ENCODE measurements around the gene ILKAP.

Gene ILKAP

GRCh38 chr2:238120463-238121298 is 82.8 kb downstream of the ILKAP start:
- H2AFZ ChIP-seq = no peak overlapping the region
- H3K27ac ChIP-seq = no peak overlapping the region
- no peaks in the 10 kb centered on the region for H3K9me3 ChIP-seq (ENCODE audit: control insufficient read depth, low read length)
- H3K4me2 ChIP-seq (ENCODE audit: low read length) = no peak overlapping the region
- H3K4me3 ChIP-seq (ENCODE audit: low read depth, low read length) = no peak overlapping the region
- H3K36me3 ChIP-seq (ENCODE audit: control insufficient read depth, insufficient read depth, low read length) = no peaks in the 10 kb centered on the region
- H3K4me1 ChIP-seq = no peaks in the 10 kb centered on the region
- H3K79me2 ChIP-seq = no peaks in the 10 kb centered on the region
- TF ChIP-seq CTCF (IDR thresholded peaks at IDR 0.05) = no peak
- H3K9ac ChIP-seq = no peak overlapping the region
- H3K27me3 ChIP-seq (ENCODE audit: control insufficient read depth, insufficient read depth, low read length) = no peaks in the 10 kb centered on the region
